Stimulated activated CD8-positive, alpha-beta memory T cell treated with anti-CD3 and anti-CD28 coated beads, Interleukin-4, amount 100 ng/mL, for 1 hour (primary cell): ENCODE data around the gene HCN1.
"Not testable (repeated sequence)": the region's sequence is repeated elsewhere in the genome, so short reads cannot be mapped to it uniquely, and the experiment has no call there.

Experiments used
- DNase-seq, 2 donors: peaks; one replicate each; pipeline ENCODE4 v3.0.0-alpha.2; 2020; ENCODE audit warnings: low read depth in 2 of 2, low spot score in 1 of 2

The HCN1 gene

GRCh38 chr5:45622365-45622764, 73.8 kb downstream of the HCN1 start:
- DNase-seq, result no peak

GRCh38 chr5:45617859-45618416, 78.2 kb downstream of the HCN1 start:
- DNase-seq, result no peak

- DNase-seq, result no peak
These were observed 86.5 kb downstream of the HCN1 start for GRCh38 chr5:45609661-45610060.

- no peak for DNase-seq
These were observed 92.1 kb downstream of the HCN1 start for GRCh38 chr5:45604092-45604491.

- no peak for DNase-seq
These were observed 94.8 kb downstream of the HCN1 start for GRCh38 chr5:45601424-45601823.

- no peak for DNase-seq
These were observed 99.9 kb downstream of the HCN1 start for GRCh38 chr5:45596320-45596719.

- DNase-seq, result not testable (repeated sequence)
These were observed 110.2 kb downstream of the HCN1 start for GRCh38 chr5:45586001-45586400.

- DNase-seq, result no peak
These were observed 117.9 kb downstream of the HCN1 start for GRCh38 chr5:45578270-45578669.

- no peak for DNase-seq
These were observed 127.4 kb downstream of the HCN1 start for GRCh38 chr5:45568813-45569212.

GRCh38 chr5:45542421-45542820, 153.8 kb downstream of the HCN1 start:
- DNase-seq, result no peak

- no peak for DNase-seq
These were observed 162.5 kb downstream of the HCN1 start for GRCh38 chr5:45533663-45534062.

- DNase-seq, result no peak
These were observed 163.2 kb downstream of the HCN1 start for GRCh38 chr5:45532826-45533624.

- DNase-seq, result no peak
These were observed 175.1 kb downstream of the HCN1 start for GRCh38 chr5:45521067-45521466.

GRCh38 chr5:45512521-45512920, 183.7 kb downstream of the HCN1 start:
- no peak for DNase-seq

GRCh38 chr5:45509371-45509770, 186.8 kb downstream of the HCN1 start:
- DNase-seq, result no peak

GRCh38 chr5:45508135-45508534, 188.0 kb downstream of the HCN1 start:
- DNase-seq, result no peak

- DNase-seq, result no peak
These were observed 189.0 kb downstream of the HCN1 start for GRCh38 chr5:45507178-45507577.

- DNase-seq, result not testable (repeated sequence)
These were observed 197.2 kb downstream of the HCN1 start for GRCh38 chr5:45499006-45499405.

- no peak for DNase-seq
These were observed 204.8 kb downstream of the HCN1 start for GRCh38 chr5:45491368-45491767.

GRCh38 chr5:45484781-45485180, 211.4 kb downstream of the HCN1 start:
- DNase-seq, result no peak

- DNase-seq, result no peak
These were observed 242.1 kb downstream of the HCN1 start for GRCh38 chr5:45454114-45454513.

- not testable (repeated sequence) for DNase-seq
These were observed 251.3 kb downstream of the HCN1 start for GRCh38 chr5:45444856-45445255.

GRCh38 chr5:45440466-45440865, 255.7 kb downstream of the HCN1 start:
- no peak for DNase-seq
